ENCODE measurements around the gene RCAN2. TPM values are rescaled to one million over a fixed set of nuclear protein-coding genes. Genes with fewer than 3 reads are reported as not detected.

Gene RCAN2
- total RNA-seq, 1 experiment from 2014 or later: not detected

- TF ChIP-seq EZH2 (IDR thresholded peaks at IDR 0.05; ENCODE audit: borderline replicate concordance, low read depth, low read length, poor library complexity, severe bottlenecking) (no peak), CTCF (conservative IDR thresholded peaks at IDR 0.05; ENCODE audit: low read depth, low read length) (no peak)
- intact Hi-C loops (cut with micrococcal nuclease; ENCODE audit: unreplicated experiment): no loop called here
- DNase-seq (ENCODE audit: low spot score): no peak
- Histone ChIP-seq H3K36me3 (ENCODE audit: insufficient read depth, low read length, poor library complexity, severe bottlenecking) (no peaks in the 10 kb centered on the region), H3K9me3 (ENCODE audit: low read depth, low read length, poor library complexity, severe bottlenecking) (peaks cover 4% of the 10 kb centered on the region), H3K27me3 (replicated peaks; ENCODE audit: insufficient read depth, low read depth, low read length, poor library complexity) (no peaks in the 10 kb centered on the region), H3K4me3 (ENCODE audit: low read depth, low read length, poor library complexity, severe bottlenecking) (no peak overlapping the region), H3K4me1 (ENCODE audit: insufficient read depth, low read length, poor library complexity, severe bottlenecking) (no peaks in the 10 kb centered on the region), H3K27ac (ENCODE audit: low read depth, low read length, poor library complexity, severe bottlenecking) (no peak overlapping the region)
- ChIA-PET CTCF (no interaction called here), POLR2A (ENCODE audit: low non-redundant PET) (no interaction called here)
- BruUV-seq (replicated peaks): no TSS peak
These were observed 37.4 kb downstream of the RCAN2 start for GRCh38 chr6:46453741-46454316.

- TF ChIP-seq EZH2 (IDR thresholded peaks at IDR 0.05; ENCODE audit: borderline replicate concordance, low read depth, low read length, poor library complexity, severe bottlenecking): no peak
- TF ChIP-seq CTCF (conservative IDR thresholded peaks at IDR 0.05; ENCODE audit: low read depth, low read length): no peak
- Histone ChIP-seq H3K9me3 (ENCODE audit: low read depth, low read length, poor library complexity, severe bottlenecking) (peaks cover 4% of the 10 kb centered on the region), H3K27me3 (replicated peaks; ENCODE audit: insufficient read depth, low read depth, low read length, poor library complexity) (no peaks in the 10 kb centered on the region), H3K27ac (ENCODE audit: low read depth, low read length, poor library complexity, severe bottlenecking) (no peak overlapping the region), H3K36me3 (ENCODE audit: insufficient read depth, low read length, poor library complexity, severe bottlenecking) (no peaks in the 10 kb centered on the region), H3K4me1 (ENCODE audit: insufficient read depth, low read length, poor library complexity, severe bottlenecking) (no peaks in the 10 kb centered on the region), H3K4me3 (ENCODE audit: low read depth, low read length, poor library complexity, severe bottlenecking) (no peak overlapping the region)
- CTCF ChIA-PET: no interaction called here
- DNase-seq (ENCODE audit: low spot score): no peak
- BruUV-seq (replicated peaks): no TSS peak
- intact Hi-C loops (cut with micrococcal nuclease; ENCODE audit: unreplicated experiment): no loop called here
- POLR2A ChIA-PET (ENCODE audit: low non-redundant PET): no interaction called here
These were observed 38.0 kb downstream of the RCAN2 start for GRCh38 chr6:46453216-46453615.

GRCh38 chr6:46452312-46452917 lies 38.8 kb downstream of the RCAN2 start:
- no peak for TF ChIP-seq CTCF (conservative IDR thresholded peaks at IDR 0.05; ENCODE audit: low read depth, low read length)
- TF ChIP-seq EZH2 (IDR thresholded peaks at IDR 0.05; ENCODE audit: borderline replicate concordance, low read depth, low read length, poor library complexity, severe bottlenecking): no peak
- intact Hi-C loops (cut with micrococcal nuclease; ENCODE audit: unreplicated experiment): no loop called here
- H3K9me3 ChIP-seq (ENCODE audit: low read depth, low read length, poor library complexity, severe bottlenecking): peaks cover 4% of the 10 kb centered on the region
- no TSS peak for BruUV-seq (replicated peaks)
- POLR2A ChIA-PET (ENCODE audit: low non-redundant PET): no interaction called here
- no peak for DNase-seq (ENCODE audit: low spot score)
- H3K4me1 ChIP-seq (ENCODE audit: insufficient read depth, low read length, poor library complexity, severe bottlenecking): no peaks in the 10 kb centered on the region
- no peak overlapping the region for H3K4me3 ChIP-seq (ENCODE audit: low read depth, low read length, poor library complexity, severe bottlenecking)
- no peaks in the 10 kb centered on the region for H3K27me3 ChIP-seq (replicated peaks; ENCODE audit: insufficient read depth, low read depth, low read length, poor library complexity)
- H3K36me3 ChIP-seq (ENCODE audit: insufficient read depth, low read length, poor library complexity, severe bottlenecking): no peaks in the 10 kb centered on the region
- no peak overlapping the region for H3K27ac ChIP-seq (ENCODE audit: low read depth, low read length, poor library complexity, severe bottlenecking)
- CTCF ChIA-PET: no interaction called here

All from A673 (cell line).